HEK293 (cell line): ENCODE data around the gene PIGZ.

Experiments used
- BCL11A ChIP-seq: fragments of 450-650 bp; formaldehyde crosslinking; IDR thresholded peaks from 2 replicates; pipeline ENCODE4 v1.5.1; 2016; ENCODE audit warnings: low read depth, missing biosample characterization, missing genetic modification characterization
- FEZF1 ChIP-seq: fragments of 450-650 bp; formaldehyde crosslinking; IDR thresholded peaks from 2 replicates; pipeline ENCODE4 v1.5.1; 2016; ENCODE audit warnings: missing biosample characterization, missing genetic modification characterization
- KLF9 ChIP-seq: fragments of 450-650 bp; formaldehyde crosslinking; IDR thresholded peaks from 2 replicates; pipeline ENCODE4 v1.5.1; 2016; ENCODE audit warnings: missing biosample characterization, missing genetic modification characterization, low read depth
- OVOL3 ChIP-seq: fragments of 450-650 bp; formaldehyde crosslinking; IDR thresholded peaks from 2 replicates; pipeline ENCODE4 v1.5.1; 2016; ENCODE audit warnings: missing biosample characterization, missing genetic modification characterization
- TRIM28 ChIP-seq: IDR thresholded peaks from 2 replicates; pipeline ENCODE4 v1.6.1; 2011; ENCODE audit warnings: low read length, control low read depth, borderline replicate concordance
- YY1 ChIP-seq: fragments of 450-650 bp; formaldehyde crosslinking; IDR thresholded peaks from 2 replicates; pipeline ENCODE4 v1.5.1; 2018; ENCODE audit warnings: missing biosample characterization, missing genetic modification characterization
- ZFP69B ChIP-seq: fragments of 450-650 bp; formaldehyde crosslinking; IDR thresholded peaks from 2 replicates; pipeline ENCODE4 v1.5.1; 2016; ENCODE audit warnings: missing biosample characterization, missing genetic modification characterization
- ZNF114 ChIP-seq: fragments of 450-650 bp; formaldehyde crosslinking; IDR thresholded peaks from 2 replicates; pipeline ENCODE4 v1.5.0; 2017; ENCODE audit warnings: missing biosample characterization, missing genetic modification characterization
- ZNF121 ChIP-seq: fragments of 450-650 bp; formaldehyde crosslinking; IDR thresholded peaks from 2 replicates; pipeline ENCODE4 v1.5.1; 2016; ENCODE audit warnings: missing biosample characterization, missing genetic modification characterization
- ZNF311 ChIP-seq: fragments of 450-650 bp; formaldehyde crosslinking; IDR thresholded peaks from 2 replicates; pipeline ENCODE4 v1.5.1; 2017; ENCODE audit warnings: missing biosample characterization, missing genetic modification characterization, borderline replicate concordance
- ZNF324 ChIP-seq: fragments of 450-650 bp; formaldehyde crosslinking; IDR thresholded peaks from 2 replicates; pipeline ENCODE4 v1.5.1; 2016; ENCODE audit warnings: missing biosample characterization, missing genetic modification characterization
- ZNF341 ChIP-seq: fragments of 450-650 bp; formaldehyde crosslinking; IDR thresholded peaks from 2 replicates; pipeline ENCODE4; 2016; ENCODE audit warnings: low read depth, missing biosample characterization, missing genetic modification characterization
- ZNF510 ChIP-seq: fragments of 450-650 bp; formaldehyde crosslinking; IDR thresholded peaks from 2 replicates; pipeline ENCODE4 v1.5.1; 2018; ENCODE audit warnings: mild to moderate bottlenecking, missing genetic modification characterization, missing biosample characterization; ENCODE audit not compliant: insufficient replicate concordance
- ZNF529 ChIP-seq: fragments of 450-650 bp; formaldehyde crosslinking; IDR thresholded peaks from 2 replicates; pipeline ENCODE4 v1.5.1; 2017; ENCODE audit warnings: missing genetic modification characterization, missing biosample characterization; ENCODE audit not compliant: insufficient replicate concordance
- ZNF629 ChIP-seq: fragments of 450-650 bp; formaldehyde crosslinking; IDR thresholded peaks from 2 replicates; pipeline ENCODE4 v1.5.1; 2017; ENCODE audit warnings: missing biosample characterization, missing genetic modification characterization
- ZNF658 ChIP-seq: fragments of 450-650 bp; formaldehyde crosslinking; IDR thresholded peaks from 2 replicates; pipeline ENCODE4; 2016; ENCODE audit warnings: missing biosample characterization, missing genetic modification characterization
- ZNF660 ChIP-seq: fragments of 450-650 bp; IDR thresholded peaks from 2 replicates; pipeline ENCODE4 v1.5.1; 2018; ENCODE audit warnings: missing biosample characterization, mild to moderate bottlenecking, missing genetic modification characterization
- ZNF791 ChIP-seq: fragments of 450-650 bp; formaldehyde crosslinking; IDR thresholded peaks from 2 replicates; pipeline ENCODE4 v1.5.1; 2016; ENCODE audit warnings: missing biosample characterization, missing genetic modification characterization
- ZNF843 ChIP-seq: fragments of 450-650 bp; formaldehyde crosslinking; IDR thresholded peaks from 2 replicates; pipeline ENCODE4 v1.5.1; 2016; ENCODE audit warnings: missing biosample characterization, missing genetic modification characterization
- TF ChIP-seq, protein P1 (sequence below): fragments of 450-650 bp; formaldehyde crosslinking; conservative IDR thresholded peaks from 2 replicates; pipeline ENCODE4 v1.5.1; 2016; ENCODE audit warnings: low read depth, missing biosample characterization, missing genetic modification characterization
- TF ChIP-seq, protein P2 (sequence below): sonication (generic); formaldehyde crosslinking; IDR thresholded peaks from 2 replicates; pipeline ENCODE4 v1.8.1; 2022; ENCODE audit warnings: mild to moderate bottlenecking, moderate library complexity, missing genetic modification reagents
- TF ChIP-seq, protein P3 (sequence below): fragments of 450-650 bp; formaldehyde crosslinking; IDR thresholded peaks from 2 replicates; pipeline ENCODE4 v1.5.1; 2016; ENCODE audit warnings: missing biosample characterization, missing genetic modification characterization
- TF ChIP-seq, protein P4 (sequence below): fragments of 450-650 bp; formaldehyde crosslinking; IDR thresholded peaks from 2 replicates; pipeline ENCODE4 v1.5.1; 2017; ENCODE audit warnings: missing biosample characterization, mild to moderate bottlenecking, missing genetic modification characterization, moderate library complexity
- TF ChIP-seq, protein P5 (sequence below): fragments of 450-650 bp; formaldehyde crosslinking; IDR thresholded peaks from 2 replicates; pipeline ENCODE4 v1.5.1; 2017; ENCODE audit warnings: missing biosample characterization, missing genetic modification characterization
- TF ChIP-seq, protein P6 (sequence below): fragments of 450-650 bp; formaldehyde crosslinking; IDR thresholded peaks from 2 replicates; pipeline ENCODE4 v1.5.1; 2016; ENCODE audit warnings: missing biosample characterization, missing genetic modification characterization

PIGZ gene

DNA sequence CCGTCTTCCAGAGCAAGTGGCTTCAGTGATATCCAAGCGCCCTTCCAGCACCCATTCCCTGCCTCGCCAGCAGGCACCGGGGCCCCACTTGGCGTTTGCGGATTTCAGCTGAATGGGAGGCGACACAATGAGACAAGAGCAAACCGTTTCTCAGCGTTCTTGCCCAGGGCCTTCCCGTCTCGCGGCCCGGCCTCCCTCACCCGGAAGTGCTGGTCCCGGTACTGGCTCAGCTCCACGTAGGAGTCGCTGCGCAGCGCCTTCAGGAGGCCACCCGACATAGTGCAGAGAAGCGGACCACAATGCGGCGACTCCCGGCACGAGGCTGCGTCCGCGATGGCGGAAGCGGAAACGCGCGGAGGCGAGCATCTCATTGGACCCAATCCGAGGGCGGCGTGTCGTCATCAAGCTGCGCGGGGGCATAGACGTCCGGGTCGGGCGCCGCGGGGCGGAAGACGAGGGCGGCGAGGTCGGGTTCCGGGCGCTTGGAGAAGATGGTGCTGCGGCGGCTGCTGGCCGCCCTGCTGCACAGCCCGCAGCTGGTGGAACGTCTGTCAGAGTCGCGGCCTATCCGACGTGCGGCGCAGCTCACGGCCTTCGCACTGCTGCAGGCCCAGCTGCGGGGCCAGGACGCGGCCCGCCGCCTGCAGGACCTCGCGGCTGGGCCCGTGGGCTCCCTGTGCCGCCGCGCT lies 26.3 kb downstream of the PIGZ start, which contains the start of gene NCBP2 (continued):
- TF ChIP-seq, protein P1, sequence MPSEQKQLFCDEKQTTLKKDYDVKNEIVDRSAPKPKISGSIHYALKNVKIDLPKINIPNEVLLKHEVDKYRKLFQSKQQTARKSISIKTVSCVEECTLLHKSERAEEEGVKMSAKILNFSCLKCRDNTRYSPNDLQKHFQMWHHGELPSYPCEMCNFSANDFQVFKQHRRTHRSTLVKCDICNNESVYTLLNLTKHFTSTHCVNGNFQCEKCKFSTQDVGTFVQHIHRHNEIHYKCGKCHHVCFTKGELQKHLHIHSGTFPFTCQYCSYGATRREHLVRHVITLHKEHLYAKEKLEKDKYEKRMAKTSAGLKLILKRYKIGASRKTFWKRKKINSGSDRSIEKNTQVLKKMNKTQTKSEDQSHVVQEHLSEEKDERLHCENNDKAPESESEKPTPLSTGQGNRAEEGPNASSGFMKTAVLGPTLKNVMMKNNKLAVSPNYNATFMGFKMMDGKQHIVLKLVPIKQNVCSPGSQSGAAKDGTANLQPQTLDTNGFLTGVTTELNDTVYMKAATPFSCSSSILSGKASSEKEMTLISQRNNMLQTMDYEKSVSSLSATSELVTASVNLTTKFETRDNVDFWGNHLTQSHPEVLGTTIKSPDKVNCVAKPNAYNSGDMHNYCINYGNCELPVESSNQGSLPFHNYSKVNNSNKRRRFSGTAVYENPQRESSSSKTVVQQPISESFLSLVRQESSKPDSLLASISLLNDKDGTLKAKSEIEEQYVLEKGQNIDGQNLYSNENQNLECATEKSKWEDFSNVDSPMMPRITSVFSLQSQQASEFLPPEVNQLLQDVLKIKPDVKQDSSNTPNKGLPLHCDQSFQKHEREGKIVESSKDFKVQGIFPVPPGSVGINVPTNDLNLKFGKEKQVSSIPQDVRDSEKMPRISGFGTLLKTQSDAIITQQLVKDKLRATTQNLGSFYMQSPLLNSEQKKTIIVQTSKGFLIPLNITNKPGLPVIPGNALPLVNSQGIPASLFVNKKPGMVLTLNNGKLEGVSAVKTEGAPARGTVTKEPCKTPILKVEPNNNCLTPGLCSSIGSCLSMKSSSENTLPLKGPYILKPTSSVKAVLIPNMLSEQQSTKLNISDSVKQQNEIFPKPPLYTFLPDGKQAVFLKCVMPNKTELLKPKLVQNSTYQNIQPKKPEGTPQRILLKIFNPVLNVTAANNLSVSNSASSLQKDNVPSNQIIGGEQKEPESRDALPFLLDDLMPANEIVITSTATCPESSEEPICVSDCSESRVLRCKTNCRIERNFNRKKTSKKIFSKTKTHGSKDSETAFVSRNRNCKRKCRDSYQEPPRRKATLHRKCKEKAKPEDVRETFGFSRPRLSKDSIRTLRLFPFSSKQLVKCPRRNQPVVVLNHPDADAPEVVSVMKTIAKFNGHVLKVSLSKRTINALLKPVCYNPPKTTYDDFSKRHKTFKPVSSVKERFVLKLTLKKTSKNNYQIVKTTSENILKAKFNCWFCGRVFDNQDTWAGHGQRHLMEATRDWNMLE (tag by site-specific recombination), result peak; percentile 94
- TF ChIP-seq KLF9, result no peak; the same call in 1 of the 2 replicates
- no peak for TF ChIP-seq OVOL3 (tag by site-specific recombination)
- peak; percentile 85; the same call in 1 of the 2 replicates for TF ChIP-seq ZNF660 (tag by site-specific recombination)
- TF ChIP-seq ZNF311 (tag by site-specific recombination), result no peak
- TF ChIP-seq, protein P2, sequence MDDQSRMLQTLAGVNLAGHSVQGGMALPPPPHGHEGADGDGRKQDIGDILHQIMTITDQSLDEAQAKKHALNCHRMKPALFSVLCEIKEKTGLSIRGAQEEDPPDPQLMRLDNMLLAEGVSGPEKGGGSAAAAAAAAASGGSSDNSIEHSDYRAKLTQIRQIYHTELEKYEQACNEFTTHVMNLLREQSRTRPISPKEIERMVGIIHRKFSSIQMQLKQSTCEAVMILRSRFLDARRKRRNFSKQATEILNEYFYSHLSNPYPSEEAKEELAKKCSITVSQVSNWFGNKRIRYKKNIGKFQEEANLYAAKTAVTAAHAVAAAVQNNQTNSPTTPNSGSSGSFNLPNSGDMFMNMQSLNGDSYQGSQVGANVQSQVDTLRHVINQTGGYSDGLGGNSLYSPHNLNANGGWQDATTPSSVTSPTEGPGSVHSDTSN (CRISPR knock-in tag), result peak; percentile 34; the same call in 1 of the 2 replicates
- TF ChIP-seq ZNF324 (tag by site-specific recombination), result 0 out of 2 replicates have a peak, but pooled peaks have one; percentile 62
- TF ChIP-seq, protein P3, sequence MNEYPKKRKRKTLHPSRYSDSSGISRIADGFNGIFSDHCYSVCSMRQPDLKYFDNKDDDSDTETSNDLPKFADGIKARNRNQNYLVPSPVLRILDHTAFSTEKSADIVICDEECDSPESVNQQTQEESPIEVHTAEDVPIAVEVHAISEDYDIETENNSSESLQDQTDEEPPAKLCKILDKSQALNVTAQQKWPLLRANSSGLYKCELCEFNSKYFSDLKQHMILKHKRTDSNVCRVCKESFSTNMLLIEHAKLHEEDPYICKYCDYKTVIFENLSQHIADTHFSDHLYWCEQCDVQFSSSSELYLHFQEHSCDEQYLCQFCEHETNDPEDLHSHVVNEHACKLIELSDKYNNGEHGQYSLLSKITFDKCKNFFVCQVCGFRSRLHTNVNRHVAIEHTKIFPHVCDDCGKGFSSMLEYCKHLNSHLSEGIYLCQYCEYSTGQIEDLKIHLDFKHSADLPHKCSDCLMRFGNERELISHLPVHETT (tag by site-specific recombination), result peak; percentile 71; the same call in 1 of the 2 replicates
- no peak for TF ChIP-seq ZNF791 (tag by site-specific recombination)
- TF ChIP-seq ZNF529 (tag by site-specific recombination), result no peak
- peak; percentile 76 for TF ChIP-seq YY1 (tag by site-specific recombination)
- TF ChIP-seq, protein P4, sequence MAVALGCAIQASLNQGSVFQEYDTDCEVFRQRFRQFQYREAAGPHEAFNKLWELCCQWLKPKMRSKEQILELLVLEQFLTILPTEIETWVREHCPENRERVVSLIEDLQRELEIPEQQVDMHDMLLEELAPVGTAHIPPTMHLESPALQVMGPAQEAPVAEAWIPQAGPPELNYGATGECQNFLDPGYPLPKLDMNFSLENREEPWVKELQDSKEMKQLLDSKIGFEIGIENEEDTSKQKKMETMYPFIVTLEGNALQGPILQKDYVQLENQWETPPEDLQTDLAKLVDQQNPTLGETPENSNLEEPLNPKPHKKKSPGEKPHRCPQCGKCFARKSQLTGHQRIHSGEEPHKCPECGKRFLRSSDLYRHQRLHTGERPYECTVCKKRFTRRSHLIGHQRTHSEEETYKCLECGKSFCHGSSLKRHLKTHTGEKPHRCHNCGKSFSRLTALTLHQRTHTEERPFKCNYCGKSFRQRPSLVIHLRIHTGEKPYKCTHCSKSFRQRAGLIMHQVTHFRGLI, result 0 out of 2 replicates have a peak, but pooled peaks have one; percentile 28
- 0 out of 2 replicates have a peak, but pooled peaks have one; percentile 17 for TF ChIP-seq ZNF121 (tag by site-specific recombination)
- TF ChIP-seq ZFP69B (tag by site-specific recombination), result peak; percentile 63; the same call in 1 of the 2 replicates
- TF ChIP-seq TRIM28, result peak; percentile 83; the same call in 1 of the 2 replicates
- TF ChIP-seq ZNF629 (tag by site-specific recombination), result peak; percentile 91
- TF ChIP-seq, protein P5, sequence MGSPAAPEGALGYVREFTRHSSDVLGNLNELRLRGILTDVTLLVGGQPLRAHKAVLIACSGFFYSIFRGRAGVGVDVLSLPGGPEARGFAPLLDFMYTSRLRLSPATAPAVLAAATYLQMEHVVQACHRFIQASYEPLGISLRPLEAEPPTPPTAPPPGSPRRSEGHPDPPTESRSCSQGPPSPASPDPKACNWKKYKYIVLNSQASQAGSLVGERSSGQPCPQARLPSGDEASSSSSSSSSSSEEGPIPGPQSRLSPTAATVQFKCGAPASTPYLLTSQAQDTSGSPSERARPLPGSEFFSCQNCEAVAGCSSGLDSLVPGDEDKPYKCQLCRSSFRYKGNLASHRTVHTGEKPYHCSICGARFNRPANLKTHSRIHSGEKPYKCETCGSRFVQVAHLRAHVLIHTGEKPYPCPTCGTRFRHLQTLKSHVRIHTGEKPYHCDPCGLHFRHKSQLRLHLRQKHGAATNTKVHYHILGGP (tag by site-specific recombination), result no peak
- no peak for TF ChIP-seq ZNF658 (tag by site-specific recombination)
- TF ChIP-seq ZNF114 (tag by site-specific recombination), result no peak
- TF ChIP-seq FEZF1 (tag by site-specific recombination), result no peak
- no peak for TF ChIP-seq ZNF510 (tag by site-specific recombination)
- TF ChIP-seq, protein P6, sequence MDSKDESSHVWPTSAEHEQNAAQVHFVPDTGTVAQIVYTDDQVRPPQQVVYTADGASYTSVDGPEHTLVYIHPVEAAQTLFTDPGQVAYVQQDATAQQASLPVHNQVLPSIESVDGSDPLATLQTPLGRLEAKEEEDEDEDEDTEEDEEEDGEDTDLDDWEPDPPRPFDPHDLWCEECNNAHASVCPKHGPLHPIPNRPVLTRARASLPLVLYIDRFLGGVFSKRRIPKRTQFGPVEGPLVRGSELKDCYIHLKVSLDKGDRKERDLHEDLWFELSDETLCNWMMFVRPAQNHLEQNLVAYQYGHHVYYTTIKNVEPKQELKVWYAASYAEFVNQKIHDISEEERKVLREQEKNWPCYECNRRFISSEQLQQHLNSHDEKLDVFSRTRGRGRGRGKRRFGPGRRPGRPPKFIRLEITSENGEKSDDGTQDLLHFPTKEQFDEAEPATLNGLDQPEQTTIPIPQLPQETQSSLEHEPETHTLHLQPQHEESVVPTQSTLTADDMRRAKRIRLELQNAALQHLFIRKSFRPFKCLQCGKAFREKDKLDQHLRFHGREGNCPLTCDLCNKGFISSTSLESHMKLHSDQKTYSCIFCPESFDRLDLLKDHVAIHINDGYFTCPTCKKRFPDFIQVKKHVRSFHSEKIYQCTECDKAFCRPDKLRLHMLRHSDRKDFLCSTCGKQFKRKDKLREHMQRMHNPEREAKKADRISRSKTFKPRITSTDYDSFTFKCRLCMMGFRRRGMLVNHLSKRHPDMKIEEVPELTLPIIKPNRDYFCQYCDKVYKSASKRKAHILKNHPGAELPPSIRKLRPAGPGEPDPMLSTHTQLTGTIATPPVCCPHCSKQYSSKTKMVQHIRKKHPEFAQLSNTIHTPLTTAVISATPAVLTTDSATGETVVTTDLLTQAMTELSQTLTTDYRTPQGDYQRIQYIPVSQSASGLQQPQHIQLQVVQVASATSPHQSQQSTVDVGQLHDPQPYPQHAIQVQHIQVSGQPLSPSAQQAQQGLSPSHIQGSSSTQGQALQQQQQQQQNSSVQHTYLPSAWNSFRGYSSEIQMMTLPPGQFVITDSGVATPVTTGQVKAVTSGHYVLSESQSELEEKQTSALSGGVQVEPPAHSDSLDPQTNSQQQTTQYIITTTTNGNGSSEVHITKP, result peak; percentile 30; the same call in 1 of the 2 replicates
- TF ChIP-seq ZNF341 (tag by site-specific recombination), result peak; percentile 68
- TF ChIP-seq BCL11A (tag by site-specific recombination), result no peak
- peak; percentile 32; the same call in 1 of the 2 replicates for TF ChIP-seq ZNF843 (tag by site-specific recombination)
